GM12878 (cell line): ENCODE results near the gene SPINK5. TPM values are rescaled to one million over a fixed set of nuclear protein-coding genes. Genes with fewer than 3 reads are reported as not detected.

Experiments used
- ATAC-seq: fragments of 200-7000 bp; cut with Tn5 transposase; 3 replicates; pipeline ENCODE4 v1.9.1; 2020; ENCODE audit warnings: mild to moderate bottlenecking, moderate library complexity
- BruUV-seq: library from RNA; stranded (reverse); fragments of 400-500 nt; replicated peaks from 2 replicates; lab custom pipeline; 2021; lab: Mats Ljungman, UMichigan
- CTCF ChIA-PET: fragments of 300-600 bp; sonication (Branson Sonifier 250); formaldehyde crosslinking; extraction: SDS; loops from one replicate; lab custom pipeline; 2021; ENCODE audit warnings: inconsistent platforms; lab: Yijun Ruan, JAX
- POLR2A ChIA-PET: fragments of 350-600 bp; formaldehyde crosslinking; extraction: SDS; loops from one replicate; lab custom pipeline; 2021; ENCODE audit warnings: inconsistent platforms; lab: Charles Lee
- RAD21 ChIA-PET: fragments of 300-600 bp; sonication (Branson Sonifier 250); formaldehyde crosslinking; loops from one replicate; lab custom pipeline; 2023; ENCODE audit warnings: antibody characterized with exemption; ENCODE audit not compliant: unreplicated experiment; lab: Charles Lee
- SMC1A ChIA-PET: fragments of 300-600 bp; sonication (Branson Sonifier 250); formaldehyde crosslinking; loops from one replicate; lab custom pipeline; 2023; ENCODE audit not compliant: unreplicated experiment, uncharacterized antibody; lab: Charles Lee
- DNase-seq: peaks from one replicate; pipeline ENCODE4 v3.0.0-alpha.2; 2011; ENCODE audit warnings: low read depth, low spot score
- FAIRE-seq: peaks from 3 replicates; lab custom pipeline; 2011; peaks lifted over from hg19 to GRCh38; lab: Jason Lieb, UNC
- H2AFZ ChIP-seq: 2 replicates; pipeline ENCODE4 v1.6.0; 2011; ENCODE audit warnings: low read depth, low read length, control low read depth; ENCODE audit not compliant: control insufficient read depth
- H3K27ac ChIP-seq: 2 replicates; pipeline ENCODE4 v1.5.1; 2011; ENCODE audit warnings: control low read depth; ENCODE audit not compliant: control insufficient read depth, insufficient read depth
- H3K27me3 ChIP-seq, 2 experiments: replicated peaks in 1 of 2; 2 replicates each; pipeline versions ENCODE4 v1.6.0 to v1.6.1; 2011; ENCODE audit warnings: low read length in 1 of 2; ENCODE audit not compliant: control insufficient read depth in 2 of 2, insufficient read depth in 2 of 2
- H3K36me3 ChIP-seq, 2 experiments: 2 replicates each; pipeline ENCODE4 v1.5.1; 2011; ENCODE audit warnings: low read length in 1 of 2; ENCODE audit not compliant: control insufficient read depth in 2 of 2, insufficient read depth in 2 of 2
- H3K4me1 ChIP-seq: 2 replicates; pipeline ENCODE4 v1.6.1; 2011; ENCODE audit warnings: mild to moderate bottlenecking, low read length, moderate library complexity, mixed read lengths; ENCODE audit not compliant: control insufficient read depth, insufficient read depth
- H3K4me2 ChIP-seq: 2 replicates; pipeline ENCODE4 v1.6.0; 2011; ENCODE audit warnings: control low read depth; ENCODE audit not compliant: control insufficient read depth, insufficient read depth
- H3K4me3 ChIP-seq: fragments of 200-600 bp; sonication (generic); 2 replicates; pipeline ENCODE4 v1.5.1; 2016
- H3K79me2 ChIP-seq: 2 replicates; pipeline ENCODE4 v1.6.0; 2011; ENCODE audit warnings: low read length; ENCODE audit not compliant: control insufficient read depth, insufficient read depth
- H3K9ac ChIP-seq: 2 replicates; pipeline ENCODE4 v1.8.0; 2011; ENCODE audit warnings: low read length, control low read depth, mixed read lengths; ENCODE audit not compliant: control insufficient read depth, insufficient read depth
- H3K9me3 ChIP-seq: replicated peaks from 3 replicates; pipeline ENCODE4 v1.5.1; 2011; ENCODE audit warnings: mild to moderate bottlenecking, low read length; ENCODE audit not compliant: control insufficient read depth, insufficient read depth
- H4K20me1 ChIP-seq: 2 replicates; pipeline ENCODE4 v1.6.0; 2011; ENCODE audit not compliant: control insufficient read depth, insufficient read depth
- ATF3 ChIP-seq: IDR thresholded peaks from 2 replicates; pipeline ENCODE4 v1.6.1; 2011; ENCODE audit warnings: low read depth, mild to moderate bottlenecking, low read length, moderate library complexity, borderline replicate concordance; ENCODE audit errors: extremely low read depth
- CEBPB ChIP-seq, 2 experiments: fragments of 150-350 bp in 1 of 2; IDR thresholded peaks; 2 replicates each; pipeline ENCODE4 v1.6.1; 2012 to 2014; ENCODE audit warnings: low read depth in 2 of 2, low read length in 2 of 2, borderline replicate concordance in 1 of 2, inconsistent platforms in 1 of 2
- CEBPZ ChIP-seq: fragments of 150-350 bp; IDR thresholded peaks from 2 replicates; pipeline ENCODE4 v1.6.1; 2016; ENCODE audit warnings: low read depth, low read length
- ELK1 ChIP-seq: IDR thresholded peaks from 2 replicates; pipeline ENCODE4 v1.6.1; 2012; ENCODE audit warnings: low read depth, low read length, improper control_type of control experiment
- IKZF2 ChIP-seq, 2 experiments: fragments of 450-650 bp; IDR thresholded peaks; 2 replicates each; pipeline ENCODE4 v1.6.1; 2017; ENCODE audit warnings: mild to moderate bottlenecking in 2 of 2, moderate library complexity in 2 of 2
- IRF3 ChIP-seq: fragments of 450-650 bp; IDR thresholded peaks from 2 replicates; pipeline ENCODE4 v1.6.1; 2014; ENCODE audit warnings: mild to moderate bottlenecking
- KDM1A ChIP-seq: fragments of 200-600 bp; sonication (generic); IDR thresholded peaks from 2 replicates; pipeline ENCODE4 v1.6.1; 2016; ENCODE audit warnings: borderline replicate concordance
- MEF2A ChIP-seq: IDR thresholded peaks from 2 replicates; pipeline ENCODE4 v1.6.1; 2011; ENCODE audit warnings: low read depth, mild to moderate bottlenecking, low read length, moderate library complexity; ENCODE audit not compliant: insufficient read depth
- PML ChIP-seq: IDR thresholded peaks from 2 replicates; pipeline ENCODE4 v1.6.1; 2012; ENCODE audit warnings: low read length, inconsistent platforms
- RCOR1 ChIP-seq: conservative IDR thresholded peaks from 2 replicates; pipeline ENCODE4 v1.6.1; 2012; ENCODE audit warnings: low read depth, low read length, improper control_type of control experiment
- RELA ChIP-seq: fragments of 450-650 bp; IDR thresholded peaks from 2 replicates; pipeline ENCODE4 v1.8.0; 2014; ENCODE audit warnings: borderline replicate concordance; ENCODE audit not compliant: partially characterized antibody
- RFX5 ChIP-seq: IDR thresholded peaks from 2 replicates; pipeline ENCODE4 v1.6.1; 2011; ENCODE audit warnings: low read depth, low read length, improper control_type of control experiment
- SUPT20H ChIP-seq: IDR thresholded peaks from 2 replicates; pipeline ENCODE4 v1.6.1; 2011; ENCODE audit warnings: low read depth, mild to moderate bottlenecking, low read length, moderate library complexity, borderline replicate concordance; ENCODE audit not compliant: control insufficient read depth
- ZBTB33 ChIP-seq: fragments of 450-650 bp; IDR thresholded peaks from 2 replicates; pipeline ENCODE4 v1.6.1; 2017; ENCODE audit warnings: mild to moderate bottlenecking
- WGBS: methylation state at CpG from one replicate; pipeline ENCODE4 v1.1.6; 2016; ENCODE audit warnings: low lambda C conversion rate; ENCODE audit not compliant: insufficient replicate concordance, insufficient coverage; ENCODE audit errors: missing lambda C conversion rate; 5-methylcytosine and 5-hydroxymethylcytosine counted together
- in situ Hi-C: fragments of 300-500 bp; cut with MboI; formaldehyde crosslinking; loops from 9 replicates; pipeline ENCODE4 v1.14.3; 2018; ENCODE audit warnings: mixed read lengths
- intact Hi-C: fragments of 100-400 bp; cut with micrococcal nuclease; formaldehyde crosslinking; loops from one replicate; pipeline ENCODE4 v1.14.2; 2022; ENCODE audit not compliant: unreplicated experiment
- polyA plus RNA-seq, 11 experiments: library from polyadenylated mRNA; depleted of rRNA in 4 of 11; unstranded in 6 of 11; stranded (reverse) in 5 of 11; fragments of >200 nt; fragmentation: Nextera tagmentation in 4 of 11; fragmentation: Illumina TruSeq in 1 of 11; extraction: Ambion mirVana in 4 of 11; extraction: Trizol in 1 of 11; gene quantifications; 1 replicate in 1 of 11; 2 replicates in 10 of 11; pipeline versions ENCODE4 v1.2.1 to v1.2.3, GENCODE V29; 2011 to 2016; ENCODE audit warnings: inconsistent platforms in 2 of 11, missing spikeins in 2 of 11, low read depth in 1 of 11
- total RNA-seq, 4 experiments: library from RNA; depleted of rRNA in 3 of 4; stranded (reverse); fragments of >200 nt in 3 of 4; fragmentation: Illumina TruSeq in 1 of 4; extraction: Trizol in 1 of 4; gene quantifications; 2 replicates each; pipeline versions ENCODE4 v1.2.1 to v1.2.3, GENCODE V29; 2013 to 2021

The SPINK5 gene
- total and polyA plus RNA-seq, 10 of the 15 experiments (the other 5 are each of a cell fraction or from before 2014, with no cell fraction given): 0.04 to 0.09 TPM; not detected in 8

- TF ChIP-seq ZBTB33 (no peak), CEBPB (IDR thresholded peaks at IDR 0.05; ENCODE audit: borderline replicate concordance in 1 of 2, low read depth in 2 of 2, low read length in 2 of 2) (no peak), KDM1A (no peak), ELK1 (no peak), RCOR1 (no peak), SUPT20H (no peak), PML (no peak), MEF2A (no peak)
Measured at GRCh38 chr5:148091991-148092964, 28.5 kb downstream of the SPINK5 start (continued).

- ATAC-seq: no peak
- SMC1A ChIA-PET: no interaction called here
- H3K36me3 ChIP-seq: no peaks in the 10 kb centered on the region
- TF ChIP-seq ATF3 (no peak), CEBPZ (no peak), IKZF2 (IDR thresholded peaks at IDR 0.05) (no peak), IRF3 (no peak), RELA (no peak), RFX5 (no peak)
Measured at GRCh38 chr5:148094336-148094735, 30.6 kb downstream of the SPINK5 start.

More at GRCh38 chr5:148094336-148094735, 30.6 kb downstream of the SPINK5 start:
- H2AFZ ChIP-seq: no peak overlapping the region
- no TSS peak for BruUV-seq
- no peak overlapping the region for H3K9ac ChIP-seq
- RAD21 ChIA-PET: no interaction called here
- no peaks in the 10 kb centered on the region for H3K4me1 ChIP-seq
- no peak for DNase-seq
- H3K27ac ChIP-seq: no peak overlapping the region
- POLR2A ChIA-PET: no interaction called here
- no peaks in the 10 kb centered on the region for H4K20me1 ChIP-seq
- CTCF ChIA-PET: no interaction called here
- H3K4me2 ChIP-seq: no peak overlapping the region
- no peak overlapping the region for H3K4me3 ChIP-seq
- no peaks in the 10 kb centered on the region; a peak in 1 of 4 replicates for H3K27me3 ChIP-seq
- WGBS: 94% methylated on average over 3 of the region's 3 CpGs
- H3K79me2 ChIP-seq: no peaks in the 10 kb centered on the region
- no peak for FAIRE-seq
- H3K9me3 ChIP-seq: no peaks in the 10 kb centered on the region
- intact Hi-C loops (no loop called here), in situ Hi-C loops (no loop called here)
